Activated T-cell treated with anti-CD3 and anti-CD28 coated beads for 24 hours (primary cell): ENCODE measurements around the gene SPAG16.

Experiments used
- DNase-seq: peaks from one replicate; pipeline ENCODE4 v3.0.0-alpha.2; 2020; ENCODE audit warnings: low read depth

Gene SPAG16

DNA sequence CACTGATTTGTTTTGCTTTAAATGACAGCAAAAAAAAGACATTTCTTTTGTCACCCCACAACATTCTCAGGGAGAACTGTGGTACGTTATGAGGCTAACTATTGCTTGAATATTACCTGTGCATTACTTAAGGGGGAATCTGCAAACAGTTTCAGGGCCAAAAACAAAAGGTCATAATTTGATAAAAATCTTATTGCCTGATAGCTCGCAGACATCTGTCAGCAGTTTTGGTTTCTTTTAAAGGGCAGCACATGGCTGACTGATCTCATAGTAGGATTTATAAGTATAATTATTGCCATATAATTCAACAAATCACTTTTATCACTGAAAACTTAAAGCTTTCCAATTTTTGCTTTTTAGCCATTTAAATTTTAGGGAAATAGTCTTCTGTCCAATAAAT, 900.2 kb downstream of the SPAG16 start:
- no peak for DNase-seq

DNA sequence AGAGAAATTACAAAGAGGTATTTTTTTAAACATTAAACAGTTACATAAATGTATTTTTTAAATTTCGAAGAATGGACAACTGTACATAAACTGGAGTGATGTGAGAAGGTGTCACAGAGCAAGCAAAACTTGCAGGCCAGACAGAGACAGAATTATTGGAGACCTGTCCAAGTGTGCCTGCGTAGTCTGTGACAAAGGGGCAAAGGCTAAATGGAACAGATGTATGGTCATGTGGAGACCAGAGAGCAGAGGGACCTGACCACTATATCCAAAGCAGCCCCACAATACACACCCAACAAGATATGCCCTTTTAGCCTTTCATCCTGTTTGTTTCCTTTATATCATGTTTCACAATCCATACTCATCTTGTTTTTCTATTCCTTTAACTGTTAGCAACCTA, 901.3 kb downstream of the SPAG16 start:
- DNase-seq = no peak

DNA sequence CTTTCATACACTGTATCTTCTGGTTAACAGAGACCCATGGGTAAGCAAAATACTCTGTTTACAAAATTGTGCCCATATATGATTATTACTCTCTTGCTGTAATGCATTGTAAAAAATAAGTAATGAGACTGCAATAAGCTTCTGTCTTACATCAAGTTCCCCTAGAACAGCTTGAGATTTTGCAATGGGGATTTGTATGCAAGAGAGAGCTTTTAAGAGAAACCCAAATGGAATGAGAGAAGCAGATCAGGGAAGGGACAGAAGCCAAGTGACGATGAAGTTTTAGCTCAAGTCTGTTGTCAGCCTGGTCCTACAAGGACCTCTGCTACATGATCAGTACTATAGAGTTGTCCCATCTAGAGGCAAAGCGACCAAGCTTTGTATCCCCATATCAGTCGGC, 908.4 kb downstream of the SPAG16 start:
- no peak for DNase-seq

DNA sequence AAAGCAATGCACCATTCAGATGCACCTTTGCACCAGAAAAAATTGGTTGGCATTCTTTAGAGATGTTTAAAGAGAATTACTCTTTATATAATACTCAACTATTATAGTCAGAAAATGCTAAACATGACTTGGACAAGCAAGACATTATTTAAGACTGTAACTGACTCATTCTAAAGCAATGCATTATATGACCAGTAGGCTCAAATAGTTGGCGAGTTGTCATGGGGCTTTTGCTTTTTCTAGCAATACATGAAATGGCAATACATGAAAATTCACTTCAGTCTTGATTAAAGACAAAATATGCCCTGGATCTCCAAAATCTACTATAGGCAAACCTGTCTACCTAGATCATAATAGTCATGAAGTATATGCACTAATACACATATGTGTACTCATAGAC, 909.7 kb downstream of the SPAG16 start:
- DNase-seq = no peak

DNA sequence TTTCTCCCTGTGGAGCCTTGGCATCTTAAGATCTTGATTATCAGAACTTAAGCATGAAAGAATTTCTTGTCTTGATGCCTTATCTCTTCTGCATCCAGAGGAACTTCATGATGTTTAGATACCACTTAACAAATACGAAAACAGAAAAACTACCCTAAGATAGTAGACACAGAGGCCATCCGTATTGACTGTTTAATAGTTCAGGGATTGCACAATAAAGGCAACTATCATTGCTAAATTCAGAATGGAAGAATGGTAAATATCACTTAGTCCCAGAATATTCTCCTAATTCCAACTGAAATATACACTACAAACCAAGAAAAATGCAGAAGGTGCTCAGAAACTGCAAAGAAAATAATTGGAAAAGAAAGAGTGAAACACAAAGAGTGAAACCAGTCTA, 912.0 kb downstream of the SPAG16 start:
- no peak for DNase-seq

DNA sequence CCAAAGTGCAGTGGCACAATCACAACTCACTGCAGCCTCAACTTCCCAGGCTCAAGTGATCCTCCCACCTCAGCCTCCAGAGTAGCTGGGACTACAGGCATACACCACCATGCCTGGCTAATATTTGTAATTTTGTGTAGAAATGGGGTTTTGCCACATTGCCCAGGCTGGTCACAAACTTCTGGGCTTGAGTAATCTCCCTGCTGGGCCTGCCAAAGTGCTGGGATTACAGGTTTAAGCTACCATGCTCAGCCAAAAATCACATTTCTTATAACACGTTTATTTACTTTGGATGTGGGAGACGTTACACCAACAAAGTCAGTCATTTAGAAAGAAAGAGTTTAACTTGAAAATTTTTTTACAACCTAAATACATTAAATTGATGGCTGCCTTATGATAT, 917.6 kb downstream of the SPAG16 start:
- no peak for DNase-seq

DNA sequence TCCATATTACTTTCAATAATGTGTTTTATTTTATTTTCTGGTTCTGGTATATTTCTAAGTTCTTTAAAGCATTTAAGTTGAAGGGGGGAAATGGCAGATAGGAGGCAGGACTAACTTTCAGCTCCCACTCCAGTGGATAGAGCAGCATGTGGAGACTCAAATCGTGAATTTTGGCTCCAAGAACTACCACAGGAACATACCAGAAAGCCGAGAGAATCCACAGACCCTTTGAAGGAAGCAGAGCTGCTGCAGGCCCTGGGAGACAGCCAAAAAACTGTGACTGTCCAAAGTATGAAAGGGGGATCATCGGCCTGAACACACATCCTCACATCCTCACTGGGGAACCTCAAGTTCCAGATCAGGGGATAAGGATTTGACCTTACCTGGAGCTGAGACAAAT, 919.0 kb downstream of the SPAG16 start:
- DNase-seq = no peak

DNA sequence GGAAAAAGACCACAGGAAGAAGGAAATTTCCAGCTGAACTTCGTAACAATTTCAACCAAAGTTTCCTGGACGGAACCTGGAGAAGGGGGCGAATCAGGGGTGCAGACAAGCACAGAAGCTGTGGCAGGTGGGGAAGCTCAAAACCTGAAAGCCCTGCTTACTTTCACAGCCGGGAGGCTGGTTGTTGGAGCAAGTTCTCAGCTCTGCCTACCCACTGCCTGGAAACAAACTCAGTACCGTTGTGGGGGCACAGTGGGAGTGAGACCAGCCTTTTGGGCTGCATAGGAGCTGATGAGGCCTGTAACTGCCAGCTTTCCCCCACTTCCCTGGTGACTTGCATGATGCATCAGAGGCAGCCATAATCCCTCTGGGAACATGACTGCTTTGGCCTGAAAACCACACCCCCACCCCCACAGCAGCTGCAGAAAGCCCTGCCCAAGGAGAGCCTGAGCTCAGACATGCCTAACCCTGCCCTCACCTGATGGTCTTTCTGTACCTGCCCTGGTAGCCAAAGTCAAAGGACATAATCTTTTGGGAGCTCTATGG, 919.6 kb downstream of the SPAG16 start:
- no peak for DNase-seq

DNA sequence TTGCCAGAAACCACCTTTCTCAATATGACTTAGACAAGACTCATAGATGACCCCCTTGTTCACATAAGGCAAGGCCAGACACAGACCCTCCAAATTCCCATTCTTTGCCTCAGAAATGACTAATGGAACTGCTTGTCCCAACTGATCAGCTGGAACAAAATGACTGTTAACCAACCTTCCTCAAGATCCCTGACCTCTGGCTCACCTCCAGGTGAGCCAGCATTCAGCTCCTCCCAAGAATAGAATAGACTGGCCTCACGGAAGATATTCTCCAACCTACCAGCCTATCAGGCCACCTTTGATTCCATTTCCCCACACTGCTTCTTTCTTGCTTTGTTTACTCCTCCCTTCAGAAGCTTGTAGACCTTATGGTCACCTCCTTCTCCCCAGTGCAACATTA, 930.8 kb downstream of the SPAG16 start:
- no peak for DNase-seq

DNA sequence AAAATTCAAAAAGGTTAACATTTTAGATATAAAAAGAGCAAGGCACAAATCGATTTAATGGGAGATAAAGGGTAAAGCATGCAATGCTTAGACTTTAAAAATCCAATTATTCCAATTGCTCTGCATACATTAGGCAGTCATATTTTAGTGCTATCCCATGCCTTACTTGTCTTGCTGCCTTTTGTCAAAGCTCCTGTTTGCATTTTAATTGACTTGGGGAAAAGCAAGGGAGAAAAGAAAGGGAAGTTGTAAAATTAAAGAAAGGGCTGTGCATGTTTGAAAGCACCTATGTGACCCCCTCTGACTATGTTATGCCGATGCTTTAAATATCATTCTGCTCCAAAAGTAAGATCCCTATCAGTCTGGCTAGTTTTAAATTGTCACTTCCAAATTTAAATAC, 932.9 kb downstream of the SPAG16 start:
- DNase-seq = no peak

DNA sequence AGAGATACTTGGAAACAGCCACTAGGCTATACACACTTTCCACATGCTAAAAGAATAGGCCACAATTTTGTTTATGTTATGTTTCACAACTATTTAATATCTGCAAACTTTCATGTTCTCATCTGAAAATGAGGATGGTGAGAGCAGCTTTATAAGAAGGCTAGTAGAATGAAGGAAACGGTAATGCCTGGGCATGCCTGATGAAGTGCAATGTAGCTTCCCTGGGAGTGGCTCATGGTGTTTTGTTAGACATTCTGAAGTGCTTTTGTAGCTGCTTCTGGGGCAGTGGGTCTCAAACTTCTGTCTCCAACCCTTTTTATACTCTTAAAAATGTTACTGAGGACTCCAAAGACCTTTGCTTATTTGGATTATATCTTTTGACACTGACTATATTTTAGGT, 933.3 kb downstream of the SPAG16 start:
- DNase-seq = no peak

DNA sequence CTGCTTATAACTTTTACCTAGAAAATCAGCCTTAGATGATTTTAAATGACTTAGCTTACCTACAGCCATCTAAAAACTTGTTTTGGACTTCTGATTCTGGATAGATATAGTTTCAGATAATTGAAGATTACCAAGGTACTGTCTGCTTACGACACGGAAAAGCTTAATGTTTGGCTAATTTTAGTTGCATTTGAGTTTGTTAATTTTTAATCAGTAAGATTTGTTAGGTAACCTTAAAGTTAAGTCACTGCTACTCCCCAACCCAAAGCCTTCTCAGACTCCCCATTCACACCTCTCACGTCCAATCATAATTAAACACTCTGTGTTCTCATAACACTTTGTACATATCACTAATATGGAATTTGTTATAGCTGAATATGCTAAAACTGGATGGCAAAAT, 936.0 kb downstream of the SPAG16 start:
- DNase-seq = no peak

DNA sequence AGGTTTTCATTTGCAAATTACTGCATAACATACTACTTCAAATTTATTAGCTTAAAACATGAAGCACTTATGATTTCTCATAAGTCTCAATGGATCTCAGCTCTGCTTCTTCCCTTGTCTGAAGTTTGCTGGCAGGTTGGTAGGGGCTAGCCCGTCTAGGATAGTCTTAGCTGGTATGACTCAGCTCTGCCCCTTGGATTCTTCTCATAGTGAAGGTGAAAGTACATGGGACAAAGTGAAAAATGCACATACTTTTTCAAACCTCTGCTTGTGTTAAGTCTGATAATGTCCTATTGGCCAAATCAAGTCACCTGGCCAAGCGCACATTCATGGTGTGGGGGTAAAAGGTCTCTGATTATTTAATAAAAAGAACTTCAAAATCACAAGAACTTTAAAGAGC, 941.8 kb downstream of the SPAG16 start:
- no peak for DNase-seq

DNA sequence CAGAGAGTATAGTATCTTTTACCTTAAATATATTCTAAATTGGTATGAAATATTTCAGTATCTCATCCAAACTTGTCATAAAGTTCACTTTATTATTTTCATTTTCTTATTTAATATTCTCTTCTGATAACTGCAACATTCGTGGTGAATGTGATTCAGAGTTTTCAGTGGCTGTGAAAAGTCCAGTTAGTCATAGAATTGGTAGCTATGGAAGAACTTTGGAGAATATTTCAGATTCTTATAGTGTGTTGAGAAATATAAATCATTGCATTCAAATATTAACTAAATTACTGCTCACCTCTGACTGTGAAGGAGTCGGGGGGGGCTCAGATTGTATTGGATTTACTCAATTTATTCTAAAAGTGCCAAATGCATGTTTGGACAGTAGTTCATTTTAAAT, 948.0 kb downstream of the SPAG16 start:
- no peak for DNase-seq

DNA sequence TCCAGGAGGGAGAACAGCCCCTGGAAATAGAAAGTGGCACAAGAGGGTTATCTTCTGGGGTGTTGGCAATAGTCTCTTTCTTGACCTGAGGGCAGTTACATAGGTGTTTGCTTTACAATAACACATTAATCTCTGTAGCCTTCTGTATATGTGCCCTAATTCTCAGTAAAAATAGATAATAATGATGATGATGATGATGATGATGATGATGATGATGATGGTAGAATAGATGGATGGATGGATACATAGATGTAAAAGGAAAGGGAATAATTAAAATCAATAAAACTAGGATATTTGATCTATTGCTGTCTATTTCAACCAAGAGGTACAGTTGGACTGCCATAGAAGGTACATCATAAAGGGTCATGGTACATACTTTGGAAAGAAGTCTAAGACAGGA, 948.9 kb downstream of the SPAG16 start:
- DNase-seq = no peak

DNA sequence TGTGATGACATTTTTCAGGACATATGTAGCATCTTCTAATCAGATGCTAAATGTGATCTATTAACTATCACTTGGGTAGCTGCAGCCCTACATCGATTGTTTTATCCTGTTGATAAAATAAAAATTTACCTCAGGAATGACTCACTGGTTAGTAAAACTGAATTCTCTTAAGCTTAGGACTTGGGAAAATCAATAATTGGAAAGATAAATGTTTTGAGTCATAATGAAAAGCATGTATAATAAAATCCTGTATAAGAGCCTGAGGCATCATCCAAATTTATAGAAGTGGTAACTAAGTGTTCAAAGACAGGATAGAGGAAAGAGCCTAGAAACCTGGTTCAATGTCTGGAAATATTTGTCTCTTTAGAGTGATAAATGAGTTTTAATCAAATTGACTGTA, 958.5 kb downstream of the SPAG16 start:
- no peak for DNase-seq

DNA sequence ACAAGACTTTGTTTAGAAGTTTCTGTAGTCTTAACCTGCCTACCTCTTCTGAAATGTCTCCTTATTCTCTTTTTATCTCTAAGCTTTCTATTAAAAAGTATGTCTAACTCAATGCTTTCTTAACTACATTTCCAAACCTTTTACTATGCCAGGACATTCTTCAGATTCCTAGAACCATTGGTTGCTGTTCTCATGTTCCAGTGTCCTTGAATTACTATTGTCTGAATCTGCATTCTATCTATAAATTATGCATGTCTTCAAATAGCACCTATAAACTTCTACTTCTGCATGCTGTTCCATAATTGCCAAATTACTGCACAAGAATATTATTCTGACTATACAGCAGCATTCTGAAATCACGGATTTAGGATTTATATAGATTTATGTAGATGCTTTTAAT, 960.6 kb downstream of the SPAG16 start:
- no peak for DNase-seq

DNA sequence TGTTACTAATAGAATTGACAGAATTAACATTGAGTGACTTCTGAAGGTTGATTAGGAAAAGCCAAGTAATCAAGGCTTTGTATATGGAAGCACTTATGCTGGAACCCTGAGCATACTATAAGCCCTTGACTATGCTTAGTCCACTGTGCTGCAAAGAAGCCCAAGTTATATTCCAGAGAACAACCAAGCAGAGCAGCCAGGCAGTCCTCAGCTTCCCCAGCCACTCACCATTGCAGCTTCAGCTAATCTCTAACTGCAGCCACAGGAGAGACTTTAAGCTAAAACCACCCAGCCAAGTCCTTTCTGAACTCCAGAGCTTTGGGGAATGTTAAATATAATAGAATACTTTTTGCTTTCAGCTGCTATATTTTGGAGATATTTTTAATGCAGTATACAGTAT, 962.2 kb downstream of the SPAG16 start:
- DNase-seq = no peak

DNA sequence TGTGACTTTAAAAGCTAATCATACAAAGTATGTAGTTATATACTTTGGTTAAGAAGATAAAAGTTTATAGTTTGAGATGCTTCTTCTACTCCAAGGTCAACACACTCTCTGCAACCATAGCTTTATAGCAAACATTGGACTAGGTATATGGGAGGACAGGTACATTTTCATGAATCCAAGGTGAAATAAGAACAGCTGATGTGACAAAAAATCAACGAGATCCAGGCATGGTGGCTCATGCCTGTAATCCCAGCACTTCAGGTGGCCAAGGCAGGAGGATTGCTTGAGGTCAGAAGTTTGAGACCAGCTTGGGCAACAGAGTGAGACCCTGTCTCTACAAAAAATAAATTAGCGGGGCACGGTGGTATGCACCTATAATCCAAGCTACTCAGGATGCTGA, 963.3 kb downstream of the SPAG16 start:
- no peak for DNase-seq

DNA sequence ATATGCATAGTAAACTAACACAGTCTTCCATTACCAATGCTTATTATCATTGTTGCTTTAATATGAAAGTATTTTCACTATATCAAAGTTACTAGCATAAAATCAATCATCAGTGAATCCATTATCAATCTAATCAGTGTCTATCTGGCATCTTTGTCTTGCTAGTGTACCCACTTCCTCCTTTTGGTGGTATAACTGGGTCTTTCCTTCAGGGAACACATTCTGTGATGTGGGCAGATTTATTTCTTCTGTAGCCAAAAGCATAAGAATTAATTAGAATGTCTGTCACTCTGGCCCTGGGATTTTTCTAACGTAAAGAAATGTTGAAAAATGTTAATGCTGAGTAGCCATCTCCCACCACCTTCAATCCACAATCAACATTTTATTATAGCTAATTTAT, 970.8 kb downstream of the SPAG16 start:
- no peak for DNase-seq

DNA sequence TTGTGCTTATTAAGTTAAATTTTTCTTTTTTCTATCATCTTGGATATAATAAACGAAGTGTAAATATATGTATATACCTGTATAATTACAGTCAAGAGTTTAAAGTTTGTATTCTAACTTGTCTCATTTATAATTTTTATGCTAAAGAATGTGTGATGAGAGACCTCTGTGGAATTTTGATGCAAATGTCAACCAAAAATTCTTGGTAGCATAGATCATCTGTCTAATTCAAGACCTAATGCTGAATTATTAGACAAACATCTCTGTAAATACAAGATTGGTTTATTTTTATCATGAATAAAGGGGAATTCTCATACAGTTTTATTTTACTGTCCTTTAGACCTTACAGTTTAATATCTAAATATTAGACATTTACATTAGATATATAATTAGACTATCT, 977.4 kb downstream of the SPAG16 start:
- no peak for DNase-seq

DNA sequence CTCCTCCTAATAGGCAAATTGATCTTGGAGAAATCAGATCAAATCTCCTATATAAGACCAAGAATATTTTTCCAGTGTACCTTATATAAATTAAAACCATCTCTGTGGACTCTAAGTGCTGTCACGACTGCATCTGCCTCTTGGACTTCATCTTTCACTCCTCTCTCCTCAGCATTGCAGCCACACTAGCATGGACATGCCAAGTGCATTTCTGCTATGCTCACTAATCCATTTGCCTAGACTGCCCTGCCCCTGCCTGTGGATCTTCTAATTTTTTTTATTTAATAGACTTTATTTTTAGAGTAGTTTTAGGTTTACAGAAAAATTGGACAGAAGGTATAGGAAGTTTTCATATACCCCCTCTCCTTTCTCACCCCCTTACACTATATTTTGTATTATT, 979.9 kb downstream of the SPAG16 start:
- DNase-seq = no peak

DNA sequence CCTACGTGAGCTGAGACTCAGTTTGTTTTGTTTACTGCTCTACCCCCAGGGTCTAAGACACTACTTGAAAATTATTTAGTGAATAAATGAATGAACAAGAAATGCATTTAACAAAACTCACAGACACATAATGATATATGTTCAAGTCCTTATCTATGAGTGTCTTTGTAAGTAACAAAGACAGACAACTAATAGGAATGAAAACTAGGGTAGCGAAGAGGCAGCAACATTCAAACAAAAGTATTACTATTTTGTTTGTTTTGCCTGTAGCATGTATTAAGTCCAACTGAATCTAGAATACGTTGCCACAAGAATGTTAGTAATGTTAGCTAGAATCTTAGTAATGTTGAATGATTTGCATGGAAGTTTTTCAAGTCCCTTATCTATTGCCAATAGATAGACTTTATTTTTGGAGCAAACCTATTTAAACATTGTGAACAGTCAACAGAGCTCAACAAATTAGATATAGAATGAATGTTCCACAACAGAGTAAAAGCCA, 981.8 kb downstream of the SPAG16 start:
- no peak for DNase-seq

DNA sequence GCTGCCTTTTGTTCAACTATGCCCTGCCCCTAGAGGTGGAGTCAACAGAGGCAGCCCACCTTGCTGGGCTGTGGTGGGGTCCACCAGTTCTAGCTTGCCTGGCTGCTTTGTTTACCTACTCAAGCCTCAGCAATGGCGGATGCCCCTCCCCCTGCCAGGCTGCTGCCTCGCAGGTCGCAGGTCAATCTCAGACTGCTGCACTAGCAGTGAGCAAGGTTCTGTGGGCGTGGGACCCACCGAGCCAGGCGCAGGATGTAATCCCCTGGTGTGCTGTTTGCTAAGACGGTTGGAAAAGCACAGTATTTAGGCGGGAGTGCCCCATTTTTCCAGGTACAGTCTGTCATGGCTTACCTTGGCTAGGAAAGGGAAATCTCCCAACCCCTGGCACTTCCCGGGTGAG, 993.6 kb downstream of the SPAG16 start:
- no peak for DNase-seq

DNA sequence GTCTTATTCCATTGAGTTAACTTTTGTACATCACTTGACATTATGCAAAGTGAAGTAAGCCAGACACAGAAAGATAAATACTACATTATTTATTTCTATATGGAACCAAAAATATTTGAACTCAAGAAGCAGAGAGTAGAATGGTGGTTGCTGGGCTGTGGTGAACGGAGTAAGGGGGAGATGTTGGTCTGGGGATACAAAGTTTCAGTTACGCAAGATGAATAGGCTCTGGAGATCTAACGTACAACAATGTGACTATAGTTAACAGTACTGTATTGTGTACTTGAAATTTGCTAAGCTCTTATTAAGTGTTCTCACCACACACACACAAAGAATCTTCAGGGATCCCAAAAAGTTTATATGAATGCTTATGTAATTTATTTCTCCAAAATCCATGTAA, 1001.7 kb downstream of the SPAG16 start:
- no peak for DNase-seq
